ENCODE data around the gene RNASE8. TPM values are rescaled to one million over a fixed set of nuclear protein-coding genes. Genes with fewer than 3 reads are reported as not detected.

RNASE8 gene
- total RNA-seq, 1 donor from 2014 or later, result not detected

- Mint-ChIP-seq H3K9me3 (ENCODE audit: low read depth) (no peaks in the 10 kb centered on the region), H3K27me3 (ENCODE audit: low read depth) (peaks cover 5% of the 10 kb centered on the region), H3K4me3 (ENCODE audit: unreplicated experiment) (no peak overlapping the region), H3K27ac (ENCODE audit: unreplicated experiment) (peak overlapping the region; percentile 49), H3K36me3 (ENCODE audit: low read depth) (no peaks in the 10 kb centered on the region), H3K4me1 (ENCODE audit: low read depth) (peaks cover 15% of the 10 kb centered on the region)
- TF ChIP-seq CTCF (IDR thresholded peaks at IDR 0.05), result no peak
- DNase-seq (ENCODE audit: low spot score), result no peak
Measured at GRCh38 chr14:21049271-21049673, 8.3 kb upstream of the RNASE8 start.

DNA sequence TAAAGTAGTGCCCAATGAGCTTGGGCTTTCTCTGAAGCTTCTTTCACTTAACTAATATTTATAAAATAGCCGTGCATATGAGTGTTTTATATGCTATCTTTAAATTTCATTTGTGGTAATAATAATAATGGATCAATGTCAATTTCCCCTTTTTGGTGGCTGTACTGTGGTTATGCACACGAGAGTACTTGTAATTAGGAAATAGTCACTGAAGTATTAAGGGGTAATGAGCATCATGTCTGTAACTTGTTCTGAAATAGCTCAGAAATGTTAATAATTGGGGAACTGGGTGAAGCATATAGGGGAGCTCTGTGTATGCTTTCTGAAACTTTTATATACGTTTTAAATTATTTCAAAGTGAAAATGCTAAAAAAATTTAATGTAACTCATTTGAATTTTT lies 7.0 kb upstream of the RNASE8 start:
- Mint-ChIP-seq H3K4me3 (ENCODE audit: unreplicated experiment) (no peak overlapping the region), H3K4me1 (ENCODE audit: low read depth) (peaks cover 15% of the 10 kb centered on the region), H3K9me3 (ENCODE audit: low read depth) (no peaks in the 10 kb centered on the region), H3K27ac (ENCODE audit: unreplicated experiment) (no peak overlapping the region), H3K36me3 (ENCODE audit: low read depth) (no peaks in the 10 kb centered on the region), H3K27me3 (ENCODE audit: low read depth) (no peaks in the 10 kb centered on the region)
- no peak for DNase-seq (ENCODE audit: low spot score)
- TF ChIP-seq CTCF (IDR thresholded peaks at IDR 0.05), result no peak

DNA sequence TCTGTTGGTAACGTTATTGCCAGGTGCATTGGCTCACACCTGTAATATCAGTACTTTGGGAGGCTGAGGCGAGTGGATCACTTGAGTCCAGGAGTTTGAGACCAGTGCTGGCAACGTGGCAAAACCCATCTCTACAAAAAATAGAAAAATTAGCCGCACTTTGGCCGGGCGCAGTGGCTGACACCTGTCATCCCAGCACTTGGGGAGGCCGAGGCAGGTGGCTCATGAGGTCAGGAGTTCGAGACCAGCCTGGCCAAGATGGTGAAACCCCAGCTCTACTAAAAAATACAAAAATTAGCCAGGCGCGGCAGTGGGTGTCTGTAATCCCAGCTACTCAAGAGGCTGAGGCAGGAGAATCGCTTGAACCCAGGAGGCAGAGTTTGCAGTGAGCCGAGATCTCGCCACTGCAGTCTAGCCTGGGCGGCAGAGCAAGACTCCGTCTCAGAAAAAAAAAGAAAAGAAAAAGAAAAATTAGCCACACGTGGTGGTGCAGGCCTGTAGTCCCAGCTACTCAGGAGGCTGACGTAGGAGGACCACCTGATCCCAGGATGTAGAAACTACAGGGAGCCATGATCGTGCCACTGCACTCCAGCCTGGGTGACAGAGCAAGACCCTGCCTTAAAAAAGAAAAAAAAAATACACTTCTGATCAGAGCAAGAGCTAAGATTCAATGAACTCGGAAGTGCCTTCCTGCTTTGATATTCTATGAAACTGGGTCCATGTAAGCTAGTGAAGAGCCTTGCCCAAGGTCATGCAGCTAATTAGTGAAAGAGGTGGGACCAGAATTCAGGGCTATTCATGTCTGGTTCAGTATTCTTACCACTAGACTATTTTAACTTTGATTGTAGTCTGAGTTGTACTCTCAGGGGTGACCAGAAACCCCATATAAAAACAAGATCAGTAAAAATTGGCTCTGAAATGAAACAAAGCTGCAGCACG lies 4.2 kb upstream of the RNASE8 start:
- H3K4me3 Mint-ChIP-seq (ENCODE audit: unreplicated experiment), result no peak overlapping the region
- H3K9me3 Mint-ChIP-seq (ENCODE audit: low read depth), result no peaks in the 10 kb centered on the region
- no peak overlapping the region for H3K27ac Mint-ChIP-seq (ENCODE audit: unreplicated experiment)
- no peak for DNase-seq (ENCODE audit: low spot score)
- H3K36me3 Mint-ChIP-seq (ENCODE audit: low read depth), result no peaks in the 10 kb centered on the region
- no peaks in the 10 kb centered on the region for H3K27me3 Mint-ChIP-seq (ENCODE audit: low read depth)
- no peak for TF ChIP-seq CTCF (IDR thresholded peaks at IDR 0.05)
- peaks cover 24% of the 10 kb centered on the region for H3K4me1 Mint-ChIP-seq (ENCODE audit: low read depth)

- Mint-ChIP-seq H3K4me1 (ENCODE audit: low read depth) (peaks cover 23% of the 10 kb centered on the region), H3K36me3 (ENCODE audit: low read depth) (no peaks in the 10 kb centered on the region), H3K27me3 (ENCODE audit: low read depth) (no peaks in the 10 kb centered on the region), H3K9me3 (ENCODE audit: low read depth) (no peaks in the 10 kb centered on the region), H3K27ac (ENCODE audit: unreplicated experiment) (no peak overlapping the region), H3K4me3 (ENCODE audit: unreplicated experiment) (no peak overlapping the region)
- no peak for DNase-seq (ENCODE audit: low spot score)
- TF ChIP-seq CTCF (IDR thresholded peaks at IDR 0.05), result no peak
Measured at GRCh38 chr14:21054123-21054767, 3.4 kb upstream of the RNASE8 start.

- no peak overlapping the region for H3K4me3 Mint-ChIP-seq (ENCODE audit: unreplicated experiment)
- no peak for DNase-seq (ENCODE audit: low spot score)
- H3K36me3 Mint-ChIP-seq (ENCODE audit: low read depth), result no peaks in the 10 kb centered on the region
- peaks cover 19% of the 10 kb centered on the region for H3K4me1 Mint-ChIP-seq (ENCODE audit: low read depth)
- no peak overlapping the region for H3K27ac Mint-ChIP-seq (ENCODE audit: unreplicated experiment)
- TF ChIP-seq CTCF (IDR thresholded peaks at IDR 0.05), result no peak
- H3K27me3 Mint-ChIP-seq (ENCODE audit: low read depth), result no peaks in the 10 kb centered on the region
- no peaks in the 10 kb centered on the region for H3K9me3 Mint-ChIP-seq (ENCODE audit: low read depth)
Measured at GRCh38 chr14:21054768-21055145, 2.9 kb upstream of the RNASE8 start.

Measured in chondrocyte (in vitro differentiated cells).